ENCODE results near the gene DIPK1C. TPM values are rescaled to one million over a fixed set of nuclear protein-coding genes. Genes with fewer than 3 reads are reported as not detected.

The DIPK1C gene
- total and polyA plus RNA-seq, 9 of the 15 experiments (the other 6 are each of a cell fraction or from before 2014, with no cell fraction given): 0.04 to 0.32 (median 0.15) TPM; not detected in 2

DNA sequence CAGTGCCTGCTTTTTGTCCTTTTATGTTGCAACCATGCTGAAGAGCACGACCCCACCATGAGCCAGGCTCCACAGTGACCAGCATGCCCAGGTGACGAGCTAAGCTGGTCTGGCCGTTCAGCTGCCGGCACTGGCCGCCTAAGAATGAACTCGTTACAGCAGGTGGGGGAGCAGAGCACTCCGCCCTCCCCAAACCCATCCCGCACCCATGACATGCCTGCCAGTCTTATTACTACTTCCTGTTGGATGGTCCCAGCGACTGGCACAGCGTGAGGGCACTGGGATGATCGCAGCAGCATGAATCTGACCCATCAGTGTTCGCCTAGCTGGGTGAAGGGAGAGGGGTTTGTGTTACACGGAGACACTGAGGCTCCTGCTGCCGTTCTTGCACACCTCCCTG, 11.5 kb downstream of the DIPK1C start:
- 3% methylated on average over 5 of the region's 14 CpGs for WGBS (ENCODE audit: insufficient coverage, low coverage, missing lambda C conversion rate)
- DNase-seq (ENCODE audit: extremely low read depth in 1 of 4, low spot score in 3 of 4): no peak
- FAIRE-seq: no peak
- CTCF ChIA-PET (ENCODE audit: low intra/inter-chr PET ratio): no interaction called here
- Histone ChIP-seq H3K4me1 (replicated peaks in 1 of 2; ENCODE audit: control insufficient read depth in 2 of 2, insufficient read depth in 2 of 2, low read length in 2 of 2) (peaks cover 0 to 8% of the 10 kb centered on the region in 2 experiments; a peak in 1 of 5 replicates), H3K9ac (ENCODE audit: insufficient read depth in 1 of 2, low read depth in 2 of 2, low read length in 2 of 2) (no peak overlapping the region), H3K79me2 (ENCODE audit: control insufficient read depth, insufficient read depth, low read length) (no peaks in the 10 kb centered on the region), H3K4me2 (ENCODE audit: insufficient read depth, low read length) (no peak overlapping the region), H3K36me3 (ENCODE audit: control insufficient read depth, insufficient read depth, low read length) (no peaks in the 10 kb centered on the region), H3K9me3 (replicated peaks; ENCODE audit: control insufficient read depth, insufficient read depth, low read depth, low read length) (no peaks in the 10 kb centered on the region), H2AFZ (ENCODE audit: low read depth, low read length) (no peak overlapping the region), H3K9me1 (ENCODE audit: control insufficient read depth, insufficient read depth, low read length) (no peaks in the 10 kb centered on the region), H4K20me1 (replicated peaks; ENCODE audit: control insufficient read depth, insufficient read depth, low read length) (no peaks in the 10 kb centered on the region; the same call in 1 of the 2 replicates), H3K4me3 (no peak overlapping the region), H3K27me3 (ENCODE audit: control insufficient read depth in 2 of 2, insufficient read depth in 2 of 2, low read length in 2 of 2) (peaks cover 40 to 85% of the 10 kb centered on the region in 2 experiments), H3K27ac (ENCODE audit: extremely low read depth, low read depth, low read length) (no peak overlapping the region)
- in situ Hi-C loops (cut with MboI): no loop called here
- no TSS peak for BruUV-seq (replicated peaks)
- no peak for ATAC-seq
- POLR2A ChIA-PET: interaction anchor here (1.0 to 1.4 kb wide), 2 partner anchors 16 to 53 kb away, joined by 3 to 4 read pairs; no protein-coding TSS in a partner anchor
- intact Hi-C loops (cut with micrococcal nuclease): no loop called here
- no peak for TF ChIP-seq MYBL2 (IDR thresholded peaks at IDR 0.05; ENCODE audit: low read depth)
- TF ChIP-seq MYBL2 (CRISPR knock-in tag; IDR thresholded peaks at IDR 0.05; ENCODE audit: borderline replicate concordance): no peak
- TF ChIP-seq CHAMP1 (IDR thresholded peaks at IDR 0.05): no peak
- no peak for TF ChIP-seq FOXP1 (CRISPR knock-in tag; IDR thresholded peaks at IDR 0.05)
- no peak for TF ChIP-seq ATF1 (CRISPR knock-in tag; IDR thresholded peaks at IDR 0.05)
- TF ChIP-seq ATF1 (tag; IDR thresholded peaks at IDR 0.05): no peak
- TF ChIP-seq ZNF175 (CRISPR knock-in tag; IDR thresholded peaks at IDR 0.05; ENCODE audit: low read depth): no peak
- no peak for TF ChIP-seq RBM25 (IDR thresholded peaks at IDR 0.05; ENCODE audit: low read depth, low read length, severe bottlenecking)
- TF ChIP-seq ELK3 (CRISPR knock-in tag; IDR thresholded peaks at IDR 0.05): no peak
- TF ChIP-seq KLF13 (tag; IDR thresholded peaks at IDR 0.05; ENCODE audit: borderline replicate concordance, low read depth): no peak
- TF ChIP-seq ZNF3 (CRISPR knock-in tag; IDR thresholded peaks at IDR 0.05): no peak
- no peak for TF ChIP-seq XRCC5 (IDR thresholded peaks at IDR 0.05; ENCODE audit: low read depth, low read length)
- TF ChIP-seq ZNF764 (CRISPR knock-in tag; IDR thresholded peaks at IDR 0.05; ENCODE audit: low read depth): no peak
- TF ChIP-seq HIVEP1 (CRISPR knock-in tag; IDR thresholded peaks at IDR 0.05): no peak
